Dedifferentiated amniotic fluid mesenchymal stem cell (primary cell): ENCODE data around the gene WNK3.

Experiments
- DNase-seq: peaks from one replicate; pipeline ENCODE4 v3.0.0-alpha.2; 2016; ENCODE audit errors: extremely low spot score

The WNK3 gene

GRCh38 chrX:54238588-54238987 is 119.3 kb downstream of the WNK3 start:
- DNase-seq = no peak

GRCh38 chrX:54237014-54237413 is 120.8 kb downstream of the WNK3 start:
- DNase-seq = no peak

- DNase-seq = peak; percentile 41
Observed at GRCh38 chrX:54230435-54231148, 127.3 kb downstream of the WNK3 start.

- no peak for DNase-seq
Observed at GRCh38 chrX:54223581-54223980, 134.3 kb downstream of the WNK3 start.

- no peak for DNase-seq
Observed at GRCh38 chrX:54213603-54214002, 144.2 kb downstream of the WNK3 start.

- peak; percentile 21 for DNase-seq
Observed at GRCh38 chrX:54208531-54208930, 149.3 kb downstream of the WNK3 start.

- no peak for DNase-seq
Observed at GRCh38 chrX:54198262-54198661, 159.6 kb downstream of the WNK3 start.

GRCh38 chrX:54194982-54195588 is 162.8 kb downstream of the WNK3 start:
- DNase-seq = no peak

GRCh38 chrX:54193085-54193821 is 164.6 kb downstream of the WNK3 start:
- no peak for DNase-seq

- no peak for DNase-seq
Observed at GRCh38 chrX:54184474-54184873, 173.4 kb downstream of the WNK3 start.

GRCh38 chrX:54182864-54183613 is 174.8 kb downstream of the WNK3 start, which contains the start of gene FAM120C:
Gene FAM120C, minus strand, starts transcription at chrX:54183254. Its CDS starts 56 bp downstream, at chrX:54183198.
- peak; percentile 30 for DNase-seq

GRCh38 chrX:54182194-54182863 is 175.5 kb downstream of the WNK3 start:
- no peak for DNase-seq

- DNase-seq = no peak
Observed at GRCh38 chrX:54181202-54181953, 176.5 kb downstream of the WNK3 start.

GRCh38 chrX:54180403-54180802 is 177.4 kb downstream of the WNK3 start:
- no peak for DNase-seq

- peak; percentile 80 for DNase-seq
Observed at GRCh38 chrX:54178100-54178940, 179.5 kb downstream of the WNK3 start.

- DNase-seq = no peak
Observed at GRCh38 chrX:54177306-54177705, 180.5 kb downstream of the WNK3 start.

GRCh38 chrX:54173791-54174190 is 184.1 kb downstream of the WNK3 start:
- no peak for DNase-seq

- DNase-seq = no peak
Observed at GRCh38 chrX:54172455-54172854, 185.4 kb downstream of the WNK3 start.

GRCh38 chrX:54171527-54172250 is 186.2 kb downstream of the WNK3 start:
- DNase-seq = peak; percentile 69
